ENCODE results near the gene PRKD2. TPM values are rescaled to one million over a fixed set of nuclear protein-coding genes. Genes with fewer than 3 reads are reported as not detected.
"Not testable (repeated sequence)": the region's sequence is repeated elsewhere in the genome, so short reads cannot be mapped to it uniquely, and the experiment has no call there.

PRKD2 gene
- 69.3 and 74.9 TPM in 2 replicates for total RNA-seq
- long read RNA-seq, partial matches to known transcripts: 12 of 15 reads
- long read RNA-seq, other reads (novel, unspliced or antisense): 1 of 15 reads

DNA sequence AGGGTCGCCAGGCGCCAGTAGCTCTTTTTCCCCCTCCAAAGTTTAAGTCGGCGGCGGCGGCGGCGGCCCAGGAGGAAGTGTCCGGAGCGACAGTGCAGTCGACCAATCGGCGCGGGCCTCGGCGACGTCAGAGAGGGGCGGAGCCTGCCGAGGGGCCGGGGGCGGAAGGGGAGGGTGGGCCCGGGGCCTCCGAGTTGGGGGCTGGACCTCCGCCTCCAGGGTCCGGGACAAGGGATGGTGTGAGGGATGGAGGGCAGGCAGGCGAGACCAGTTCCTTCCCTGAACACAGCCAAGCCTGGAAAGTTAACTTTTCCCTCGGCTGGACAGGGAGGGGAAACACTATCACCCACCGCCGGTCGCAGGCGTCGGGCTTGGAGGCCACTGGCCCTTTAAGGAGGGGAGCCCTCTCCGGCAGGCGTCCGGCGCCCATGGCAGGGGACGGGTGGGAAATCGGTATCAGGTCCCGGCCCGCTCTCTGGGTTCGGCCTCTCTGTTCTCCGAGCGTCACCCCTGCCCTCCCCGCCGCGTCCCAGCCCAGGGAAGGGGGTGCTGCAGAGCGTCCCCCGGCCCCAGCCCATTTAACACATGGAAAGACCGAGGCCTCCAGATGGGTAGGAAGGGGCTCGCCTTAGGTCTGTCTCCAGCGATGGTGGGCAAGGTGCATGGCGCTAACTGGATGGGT, at the start of gene PRKD2:
PRKD2 (minus strand) TSS at position 81 of the 682 bp plus-strand sequence. CDS start 744 bp downstream, outside the sequence.
- peaks cover 15% of the 10 kb centered on the region for H3K4me1 Mint-ChIP-seq (ENCODE audit: low read depth)
- peaks cover 4% of the 10 kb centered on the region for H3K36me3 Mint-ChIP-seq (ENCODE audit: insufficient read depth)
- peak within 1 kb of the TSS; percentile 93 for H3K4me3 Mint-ChIP-seq (ENCODE audit: low read depth)

DNA sequence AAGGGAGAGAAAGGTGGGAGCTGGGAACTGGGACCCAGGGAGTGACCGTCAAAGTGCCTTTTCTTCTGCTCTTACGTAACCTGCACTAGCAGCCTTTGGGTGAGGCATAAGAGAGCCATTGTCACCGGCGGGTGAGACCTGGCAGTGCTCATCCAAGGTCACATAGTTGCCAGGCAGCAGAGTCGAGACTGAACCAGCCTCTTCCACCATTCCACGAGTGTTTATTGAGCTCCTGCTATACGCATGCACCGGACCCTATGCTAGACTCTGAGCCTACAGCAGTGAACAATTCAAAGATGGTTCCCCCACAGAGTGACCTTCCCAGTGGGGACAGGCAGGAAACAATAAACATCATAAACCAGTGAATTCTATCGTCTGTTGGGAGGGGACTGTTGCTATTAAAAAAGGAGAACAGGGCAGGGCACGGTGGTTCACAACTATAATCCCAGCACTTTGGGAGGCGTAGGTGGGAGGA, 47.9 kb upstream of the PRKD2 start:
- H3K27me3 Mint-ChIP-seq: no peaks in the 10 kb centered on the region
- no peaks in the 10 kb centered on the region for H3K36me3 Mint-ChIP-seq (ENCODE audit: insufficient read depth)
- DNase-seq (ENCODE audit: low spot score, unreplicated experiment): no peak
- H3K27ac Mint-ChIP-seq: no peak overlapping the region
- H3K4me3 Mint-ChIP-seq (ENCODE audit: low read depth): no peak overlapping the region
- TF ChIP-seq, protein P1, sequence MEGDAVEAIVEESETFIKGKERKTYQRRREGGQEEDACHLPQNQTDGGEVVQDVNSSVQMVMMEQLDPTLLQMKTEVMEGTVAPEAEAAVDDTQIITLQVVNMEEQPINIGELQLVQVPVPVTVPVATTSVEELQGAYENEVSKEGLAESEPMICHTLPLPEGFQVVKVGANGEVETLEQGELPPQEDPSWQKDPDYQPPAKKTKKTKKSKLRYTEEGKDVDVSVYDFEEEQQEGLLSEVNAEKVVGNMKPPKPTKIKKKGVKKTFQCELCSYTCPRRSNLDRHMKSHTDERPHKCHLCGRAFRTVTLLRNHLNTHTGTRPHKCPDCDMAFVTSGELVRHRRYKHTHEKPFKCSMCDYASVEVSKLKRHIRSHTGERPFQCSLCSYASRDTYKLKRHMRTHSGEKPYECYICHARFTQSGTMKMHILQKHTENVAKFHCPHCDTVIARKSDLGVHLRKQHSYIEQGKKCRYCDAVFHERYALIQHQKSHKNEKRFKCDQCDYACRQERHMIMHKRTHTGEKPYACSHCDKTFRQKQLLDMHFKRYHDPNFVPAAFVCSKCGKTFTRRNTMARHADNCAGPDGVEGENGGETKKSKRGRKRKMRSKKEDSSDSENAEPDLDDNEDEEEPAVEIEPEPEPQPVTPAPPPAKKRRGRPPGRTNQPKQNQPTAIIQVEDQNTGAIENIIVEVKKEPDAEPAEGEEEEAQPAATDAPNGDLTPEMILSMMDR (IDR thresholded peaks at IDR 0.05; ENCODE audit: unreplicated experiment): no peak
- no peaks in the 10 kb centered on the region for H3K9me3 Mint-ChIP-seq (ENCODE audit: low read depth)
- peaks cover 13% of the 10 kb centered on the region for H3K4me1 Mint-ChIP-seq (ENCODE audit: low read depth)

More for the DNA sequence above, at the start of gene PRKD2:
- DNase-seq (ENCODE audit: low spot score, unreplicated experiment): peak; percentile 87
- H3K27ac Mint-ChIP-seq: peak within 1 kb of the TSS; percentile 94
- TF ChIP-seq, protein P1 (IDR thresholded peaks at IDR 0.05; ENCODE audit: unreplicated experiment): no peak
- no peaks in the 10 kb centered on the region for H3K9me3 Mint-ChIP-seq (ENCODE audit: low read depth)
- H3K27me3 Mint-ChIP-seq: no peaks in the 10 kb centered on the region

- Mint-ChIP-seq H3K4me3 (ENCODE audit: low read depth) (no peak overlapping the region), H3K9me3 (ENCODE audit: low read depth) (no peaks in the 10 kb centered on the region), H3K4me1 (ENCODE audit: low read depth) (peaks cover 2% of the 10 kb centered on the region), H3K36me3 (ENCODE audit: insufficient read depth) (peaks cover 1% of the 10 kb centered on the region), H3K27me3 (no peaks in the 10 kb centered on the region), H3K27ac (no peak overlapping the region)
- DNase-seq (ENCODE audit: low spot score, unreplicated experiment): no peak
- TF ChIP-seq, protein P1 (IDR thresholded peaks at IDR 0.05; ENCODE audit: unreplicated experiment): no peak
Observed at GRCh38 chr19:46762245-46762890, 45.5 kb upstream of the PRKD2 start.

DNA sequence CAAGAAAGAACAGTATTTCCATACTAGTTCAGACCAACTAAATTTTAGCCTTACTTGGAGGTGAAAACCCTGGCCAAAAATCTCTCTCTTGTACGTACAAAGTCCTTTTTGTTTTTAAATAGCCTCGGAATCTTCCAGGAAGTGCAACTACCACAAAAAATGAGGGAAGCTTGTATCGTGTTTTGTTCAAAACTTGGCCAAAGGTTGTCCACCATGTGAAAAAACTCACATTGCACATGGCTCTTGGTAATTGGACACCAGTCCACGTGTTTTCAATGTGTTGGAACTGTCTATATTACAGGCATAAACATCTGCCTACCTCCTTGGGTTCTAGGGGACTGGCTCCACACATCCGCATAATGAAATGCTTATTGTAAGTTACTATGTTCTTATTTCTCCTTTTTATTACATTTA, 44.5 kb upstream of the PRKD2 start:
- Mint-ChIP-seq H3K27me3 (no peaks in the 10 kb centered on the region), H3K36me3 (ENCODE audit: insufficient read depth) (peaks cover 4% of the 10 kb centered on the region), H3K4me1 (ENCODE audit: low read depth) (no peaks in the 10 kb centered on the region), H3K9me3 (ENCODE audit: low read depth) (no peaks in the 10 kb centered on the region), H3K4me3 (ENCODE audit: low read depth) (no peak overlapping the region), H3K27ac (no peak overlapping the region)
- no peak for DNase-seq (ENCODE audit: low spot score, unreplicated experiment)
- TF ChIP-seq, protein P1 (IDR thresholded peaks at IDR 0.05; ENCODE audit: unreplicated experiment): no peak

GRCh38 chr19:46760897-46761296, 44.0 kb upstream of the PRKD2 start:
- H3K36me3 Mint-ChIP-seq (ENCODE audit: insufficient read depth); H3K9me3 Mint-ChIP-seq (ENCODE audit: low read depth); H3K4me1 Mint-ChIP-seq (ENCODE audit: low read depth); H3K4me3 Mint-ChIP-seq (ENCODE audit: low read depth); DNase-seq (ENCODE audit: low spot score, unreplicated experiment); H3K27me3 Mint-ChIP-seq; H3K27ac Mint-ChIP-seq: not testable (repeated sequence)
